GM21825 (cell line): ENCODE measurements around the gene EARS2.
"Not testable (repeated sequence)": the region's sequence is repeated elsewhere in the genome, so short reads cannot be mapped to it uniquely, and the experiment has no call there.

Experiments
- ATAC-seq: cut with Tn5 transposase; IDR thresholded peaks from one replicate; pipeline ENCODE4 v1.9.1; 2021; ENCODE audit warnings: mild to moderate bottlenecking, moderate library complexity; ENCODE audit not compliant: unreplicated experiment

The EARS2 gene

GRCh38 chr16:23485257-23485614 is 71.9 kb downstream of the EARS2 start:
- no peak for ATAC-seq

GRCh38 chr16:23484510-23485256 is 72.5 kb downstream of the EARS2 start:
- no peak for ATAC-seq

GRCh38 chr16:23483492-23483891 is 73.7 kb downstream of the EARS2 start:
- ATAC-seq, result not testable (repeated sequence)

GRCh38 chr16:23482778-23483177 is 74.4 kb downstream of the EARS2 start:
- ATAC-seq, result no peak

- no peak for ATAC-seq
These were observed 76.9 kb downstream of the EARS2 start for GRCh38 chr16:23480257-23480656.

GRCh38 chr16:23479138-23479537 is 78.0 kb downstream of the EARS2 start:
- ATAC-seq, result no peak

DNA sequence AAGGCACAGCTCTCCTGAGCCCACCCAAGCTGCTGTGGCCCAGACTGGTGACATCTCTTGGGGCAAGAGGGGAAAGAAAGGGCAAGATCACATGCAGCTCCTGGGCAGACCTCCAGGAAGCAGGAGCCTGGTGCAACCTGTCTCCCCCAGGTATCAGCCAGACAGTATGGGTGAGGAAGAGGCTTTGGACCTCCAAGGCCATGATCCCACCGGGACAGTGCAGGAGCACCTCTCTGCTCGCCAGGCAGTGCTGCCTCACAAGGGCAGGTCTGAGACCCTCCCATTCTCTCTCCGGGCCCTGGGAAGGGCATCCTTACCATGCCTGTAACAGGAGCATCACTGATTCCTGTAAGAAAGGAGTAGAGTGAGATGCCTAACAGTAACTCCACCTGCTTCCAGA is 78.6 kb downstream of the EARS2 start:
- ATAC-seq, result no peak

GRCh38 chr16:23476289-23476688 is 80.9 kb downstream of the EARS2 start:
- no peak for ATAC-seq
